Measurements from ENCODE around the gene RBMY1F.
"Not testable (repeated sequence)": the region's sequence is repeated elsewhere in the genome, so short reads cannot be mapped to it uniquely, and the experiment has no call there.

Gene RBMY1F

GRCh38 chrY:22182823-22183222 lies at the start of gene RBMY1F:
TSS of gene RBMY1F (minus strand) at chrY:22182923. CDS start at chrY:22180969, 1,954 bp downstream.
- H3K4me3 ChIP-seq; H3K4me1 ChIP-seq; H3K36me3 ChIP-seq; H3K27me3 ChIP-seq; H3K9me3 ChIP-seq; intact Hi-C loops (cut with DNase I; ENCODE audit: low total_unique reads); H3K27ac ChIP-seq; DNase-seq: not testable (repeated sequence)

DNA sequence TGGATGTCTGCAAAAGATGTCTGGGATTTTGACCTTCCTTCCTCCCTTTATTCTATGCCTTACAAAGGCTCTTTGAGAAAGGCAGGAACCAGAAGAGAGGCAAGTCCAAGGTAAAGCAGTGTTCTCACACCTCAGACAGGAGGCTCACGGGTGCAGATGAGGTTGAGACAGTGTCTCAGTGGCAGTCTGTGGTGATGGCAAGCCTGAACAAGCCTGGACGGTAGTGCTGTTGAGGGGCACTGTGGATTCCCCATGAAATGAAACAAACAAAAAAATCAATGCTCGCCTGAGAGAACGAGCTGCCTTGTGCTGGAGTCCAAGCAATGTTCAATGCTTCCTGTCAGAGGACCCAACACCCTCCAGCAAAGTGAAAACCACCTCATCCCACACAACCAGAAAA lies 31.6 kb downstream of the RBMY1F start:
- H3K27ac ChIP-seq; intact Hi-C loops (cut with DNase I; ENCODE audit: low total_unique reads); H3K36me3 ChIP-seq; H3K4me1 ChIP-seq; H3K9me3 ChIP-seq; H3K4me3 ChIP-seq; DNase-seq; H3K27me3 ChIP-seq: not testable (repeated sequence)

DNA sequence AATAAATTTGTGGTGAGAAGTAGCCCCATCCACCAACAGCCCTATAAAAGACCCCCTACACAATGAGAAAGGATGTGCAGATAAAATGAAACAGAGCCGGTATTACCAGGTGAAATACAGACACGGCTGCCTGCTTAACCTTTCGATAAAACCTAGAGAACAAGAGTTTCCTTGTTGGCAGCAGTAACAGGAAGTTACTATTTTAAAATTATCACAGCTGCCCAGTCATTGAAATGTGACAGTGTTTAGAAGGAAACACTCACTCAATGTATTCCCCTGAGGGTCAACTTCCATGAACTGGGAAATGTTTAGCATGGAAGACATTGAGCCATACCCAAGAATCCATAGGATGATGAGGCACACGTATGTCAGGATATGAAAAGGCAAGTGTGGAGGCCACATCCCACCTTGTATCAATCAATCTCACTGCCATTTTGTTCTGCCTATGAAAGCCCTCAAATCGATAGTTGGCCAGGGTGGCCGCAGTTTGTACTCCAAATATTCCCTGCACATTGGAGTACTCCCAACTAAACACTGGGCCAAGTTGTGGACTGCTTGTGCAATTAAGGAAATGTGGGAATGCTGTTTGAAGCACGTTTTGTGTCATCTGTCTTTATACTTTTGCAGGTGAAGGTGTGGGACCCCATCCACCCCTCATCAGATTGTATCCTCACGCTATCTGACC lies 41.6 kb downstream of the RBMY1F start:
- intact Hi-C loops (cut with DNase I; ENCODE audit: low total_unique reads); H3K4me3 ChIP-seq; H3K4me1 ChIP-seq; DNase-seq; H3K27ac ChIP-seq; H3K36me3 ChIP-seq; H3K9me3 ChIP-seq; H3K27me3 ChIP-seq: not testable (repeated sequence)

GRCh38 chrY:22134719-22135118 lies 48.0 kb downstream of the RBMY1F start:
- H3K4me3 ChIP-seq; intact Hi-C loops (cut with DNase I; ENCODE audit: low total_unique reads); H3K27ac ChIP-seq; H3K27me3 ChIP-seq; H3K36me3 ChIP-seq; DNase-seq; H3K4me1 ChIP-seq; H3K9me3 ChIP-seq: not testable (repeated sequence)

DNA sequence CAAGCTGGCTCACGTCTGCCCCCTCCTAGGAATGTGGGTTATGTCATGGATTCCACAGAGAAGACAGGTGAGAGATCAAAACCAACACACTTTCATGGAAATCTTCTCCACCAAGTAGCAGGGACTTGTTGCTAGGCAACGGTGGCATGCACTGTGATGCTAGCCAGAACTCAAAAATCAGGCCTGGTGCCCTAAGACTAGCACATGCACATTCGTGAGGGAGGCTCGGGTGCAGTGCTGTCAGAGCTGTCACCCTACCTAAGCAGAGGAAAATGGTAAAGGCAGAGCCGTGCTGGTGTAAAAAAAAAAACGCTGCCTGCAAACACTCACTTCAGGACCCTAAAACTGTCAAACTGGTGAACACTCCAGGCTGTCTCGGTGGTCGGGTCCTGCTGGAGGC lies 52.2 kb downstream of the RBMY1F start:
- intact Hi-C loops (cut with DNase I; ENCODE audit: low total_unique reads); DNase-seq; H3K9me3 ChIP-seq: not testable (repeated sequence)

More for the DNA sequence above, 52.2 kb downstream of the RBMY1F start:
- H3K4me3 ChIP-seq, H3K36me3 ChIP-seq, H3K27me3 ChIP-seq, H3K27ac ChIP-seq, H3K4me1 ChIP-seq: not testable (repeated sequence)

Measured in tibial artery (tissue), 4 donors.